ENCODE measurements around the gene RASGEF1C. TPM values are rescaled to one million over a fixed set of nuclear protein-coding genes. Genes with fewer than 3 reads are reported as not detected.

Gene RASGEF1C
- total RNA-seq, 2 donors from 2014 or later = not detected

GRCh38 chr5:180120237-180121101 is 88.5 kb downstream of the RASGEF1C start:
- no peaks in the 10 kb centered on the region for H3K9me3 ChIP-seq
- H3K27me3 ChIP-seq (replicated peaks; ENCODE audit: insufficient read depth) = no peaks in the 10 kb centered on the region
- ATAC-seq (ENCODE audit: insufficient number of reproducible peaks, low FRiP score, low read depth) (no peak), DNase-seq (ENCODE audit: low spot score) (no peak)
- H3K4me3 ChIP-seq = no peak overlapping the region
- no peaks in the 10 kb centered on the region for H3K36me3 ChIP-seq
- no peaks in the 10 kb centered on the region for H3K4me1 ChIP-seq (ENCODE audit: control insufficient read depth in 1 of 2, low read depth in 2 of 2)
- no peak for TF ChIP-seq CTCF (IDR thresholded peaks at IDR 0.05)
- H3K27ac ChIP-seq = no peak overlapping the region

- no peak for ATAC-seq (ENCODE audit: insufficient number of reproducible peaks, low FRiP score, low read depth)
These were observed 89.1 kb downstream of the RASGEF1C start for GRCh38 chr5:180119903-180120236.

GRCh38 chr5:180119031-180119902 is 89.7 kb downstream of the RASGEF1C start:
- Histone ChIP-seq H3K36me3 (no peaks in the 10 kb centered on the region), H3K4me1 (ENCODE audit: control insufficient read depth in 1 of 2, low read depth in 2 of 2) (no peaks in the 10 kb centered on the region), H3K27ac (no peak overlapping the region), H3K27me3 (replicated peaks; ENCODE audit: insufficient read depth) (no peaks in the 10 kb centered on the region), H3K9me3 (no peaks in the 10 kb centered on the region), H3K4me3 (no peak overlapping the region)
- no peak for ATAC-seq (ENCODE audit: insufficient number of reproducible peaks, low FRiP score, low read depth)
- no peak for DNase-seq (ENCODE audit: low spot score)
- no peak for TF ChIP-seq CTCF (IDR thresholded peaks at IDR 0.05)

More at GRCh38 chr5:180119903-180120236, 89.1 kb downstream of the RASGEF1C start:
- no peaks in the 10 kb centered on the region for H3K4me1 ChIP-seq (ENCODE audit: control insufficient read depth in 1 of 2, low read depth in 2 of 2)
- H3K36me3 ChIP-seq = no peaks in the 10 kb centered on the region
- no peak overlapping the region for H3K27ac ChIP-seq
- TF ChIP-seq CTCF (IDR thresholded peaks at IDR 0.05) = no peak
- no peaks in the 10 kb centered on the region for H3K27me3 ChIP-seq (replicated peaks; ENCODE audit: insufficient read depth)
- DNase-seq (ENCODE audit: low spot score) = no peak
- H3K9me3 ChIP-seq = no peaks in the 10 kb centered on the region
- no peak overlapping the region for H3K4me3 ChIP-seq

- ATAC-seq (ENCODE audit: insufficient number of reproducible peaks, low FRiP score, low read depth) = no peak
- H3K36me3 ChIP-seq = no peaks in the 10 kb centered on the region
- H3K4me1 ChIP-seq (ENCODE audit: control insufficient read depth in 1 of 2, low read depth in 2 of 2) = no peaks in the 10 kb centered on the region
- no peak for DNase-seq (ENCODE audit: low spot score)
- H3K27ac ChIP-seq = no peak overlapping the region
- no peak overlapping the region for H3K4me3 ChIP-seq
- no peak for TF ChIP-seq CTCF (IDR thresholded peaks at IDR 0.05)
- no peaks in the 10 kb centered on the region for H3K9me3 ChIP-seq
- H3K27me3 ChIP-seq (replicated peaks; ENCODE audit: insufficient read depth) = no peaks in the 10 kb centered on the region
These were observed 90.6 kb downstream of the RASGEF1C start for GRCh38 chr5:180118391-180118791.
